H9 (cell line): ENCODE results near the gene SMYD4. TPM values are rescaled to one million over a fixed set of nuclear protein-coding genes. Genes with fewer than 3 reads are reported as not detected.
A peak's percentile ranks its signal among the peaks of the same experiment; 100 is the strongest.
"Not testable (repeated sequence)": the region's sequence is repeated elsewhere in the genome, so short reads cannot be mapped to it uniquely, and the experiment has no call there.

Source experiments
- DNase-seq: peaks from one replicate; pipeline ENCODE4 v3.0.0-alpha.2; 2017
- H2AFZ ChIP-seq: one replicate; pipeline ENCODE4 v1.6.1; 2013; ENCODE audit warnings: mild to moderate bottlenecking, low read length, control low read depth, moderate library complexity
- H2AK5ac ChIP-seq: 2 replicates; pipeline ENCODE4 v1.6.1; 2013; ENCODE audit warnings: low read length, control low read depth, mixed read lengths; ENCODE audit not compliant: insufficient read length
- H2BK120ac ChIP-seq: one replicate; pipeline ENCODE4 v1.6.1; 2013; ENCODE audit warnings: low read depth, mild to moderate bottlenecking, low read length, control low read depth, inconsistent platforms; ENCODE audit not compliant: poor library complexity, severe bottlenecking
- H2BK12ac ChIP-seq: 2 replicates; pipeline ENCODE4 v1.6.1; 2013; ENCODE audit warnings: low read length, control low read depth, mixed read lengths, low read depth; ENCODE audit not compliant: insufficient read length
- H2BK15ac ChIP-seq: 2 replicates; pipeline ENCODE4 v1.6.1; 2013; ENCODE audit warnings: low read depth, low read length, control low read depth
- H2BK20ac ChIP-seq: one replicate; pipeline ENCODE4 v1.6.1; 2013; ENCODE audit warnings: low read depth, mild to moderate bottlenecking, low read length, control low read depth, inconsistent platforms; ENCODE audit not compliant: poor library complexity, severe bottlenecking
- H2BK5ac ChIP-seq: 2 replicates; pipeline ENCODE4 v1.6.1; 2013; ENCODE audit warnings: low read length, control low read depth, mixed read lengths; ENCODE audit not compliant: insufficient read length
- H3K14ac ChIP-seq: 2 replicates; pipeline ENCODE4 v1.6.1; 2013; ENCODE audit warnings: low read length, control low read depth; ENCODE audit not compliant: insufficient read depth
- H3K18ac ChIP-seq: 2 replicates; pipeline ENCODE4 v1.6.1; 2013; ENCODE audit warnings: low read depth, mild to moderate bottlenecking, mixed read lengths, low read length, control low read depth; ENCODE audit not compliant: insufficient read length
- H3K23ac ChIP-seq: 2 replicates; pipeline ENCODE4 v1.6.1; 2013; ENCODE audit warnings: low read length, control low read depth, mixed read lengths, low read depth; ENCODE audit not compliant: insufficient read length
- H3K23me2 ChIP-seq: 2 replicates; pipeline ENCODE4 v1.6.1; 2013; ENCODE audit warnings: low read depth, mild to moderate bottlenecking, mixed read lengths, low read length, control low read depth; ENCODE audit not compliant: insufficient read length, poor library complexity, severe bottlenecking
- H3K27ac ChIP-seq: 2 replicates; pipeline ENCODE4 v1.5.1; 2013; ENCODE audit warnings: low read length, control low read depth, mixed read lengths, low read depth; ENCODE audit not compliant: insufficient read length
- H3K27me3 ChIP-seq: 2 replicates; pipeline ENCODE4 v1.6.1; 2013; ENCODE audit warnings: low read length, control low read depth, inconsistent platforms; ENCODE audit not compliant: insufficient read depth
- H3K4ac ChIP-seq: 2 replicates; pipeline ENCODE4 v1.6.1; 2013; ENCODE audit warnings: low read depth, mild to moderate bottlenecking, control low read depth, inconsistent platforms, low read length, moderate library complexity
- H3K4me1 ChIP-seq: 2 replicates; pipeline ENCODE4 v1.6.1; 2013; ENCODE audit warnings: low read length, control low read depth, inconsistent platforms; ENCODE audit not compliant: insufficient read depth
- H3K4me2 ChIP-seq: 2 replicates; pipeline ENCODE4 v1.6.1; 2013; ENCODE audit warnings: low read length, control low read depth, mixed read lengths; ENCODE audit not compliant: insufficient read length, insufficient read depth
- H3K56ac ChIP-seq: 2 replicates; pipeline ENCODE4 v1.6.1; 2013; ENCODE audit warnings: low read depth, mild to moderate bottlenecking, mixed read lengths, low read length, control low read depth; ENCODE audit not compliant: insufficient read length
- H3K79me1 ChIP-seq: 2 replicates; pipeline ENCODE4 v1.6.1; 2013; ENCODE audit warnings: low read depth, mild to moderate bottlenecking, moderate library complexity, low read length, control low read depth, inconsistent platforms; ENCODE audit not compliant: insufficient read depth, poor library complexity, severe bottlenecking
- H3K79me2 ChIP-seq: 2 replicates; pipeline ENCODE4 v1.6.1; 2013; ENCODE audit warnings: low read length, control low read depth, inconsistent platforms; ENCODE audit not compliant: insufficient read depth
- H3K9ac ChIP-seq: 2 replicates; pipeline ENCODE4 v1.6.1; 2013; ENCODE audit warnings: low read length, control low read depth, mixed read lengths; ENCODE audit not compliant: insufficient read length; ENCODE audit errors: extremely low read depth
- H3K9me3 ChIP-seq: one replicate; pipeline ENCODE4 v1.6.1; 2013; ENCODE audit warnings: low read depth, low read length, inconsistent platforms; ENCODE audit not compliant: control insufficient read depth
- H3T11ph ChIP-seq: one replicate; pipeline ENCODE4 v1.6.1; 2013; ENCODE audit warnings: mild to moderate bottlenecking, low read length, control low read depth, inconsistent platforms
- H4K20me1 ChIP-seq: one replicate; pipeline ENCODE4 v1.6.1; 2013; ENCODE audit not compliant: control insufficient read depth, insufficient read length, insufficient read depth
- H4K5ac ChIP-seq: 2 replicates; pipeline ENCODE4 v1.6.1; 2013; ENCODE audit warnings: low read depth, mild to moderate bottlenecking, mixed read lengths, low read length, control low read depth; ENCODE audit not compliant: insufficient read length
- H4K8ac ChIP-seq: replicated peaks from 2 replicates; pipeline ENCODE4 v1.6.1; 2013; ENCODE audit warnings: low read length, control low read depth, mixed read lengths, low read depth; ENCODE audit not compliant: insufficient read length
- H4K91ac ChIP-seq: 2 replicates; pipeline ENCODE4 v1.6.1; 2013; ENCODE audit warnings: low read depth, mild to moderate bottlenecking, moderate library complexity, mixed read lengths, low read length, control low read depth; ENCODE audit not compliant: insufficient read length
- H3K27ac Mint-ChIP-seq, 3 experiments: 2 replicates in 2 of 3; 3 replicates in 1 of 3; pipeline ENCODE4 v1.8.0; 2020 to 2021; ENCODE audit warnings: mixed read lengths in 3 of 3, mild to moderate bottlenecking in 1 of 3, moderate library complexity in 1 of 3
- H3K27me3 Mint-ChIP-seq: 2 replicates; pipeline ENCODE4 v1.8.0; 2021; ENCODE audit warnings: low read depth, mild to moderate bottlenecking, moderate library complexity, mixed read lengths
- H3K36me3 Mint-ChIP-seq, 3 experiments: 2 replicates in 2 of 3; 3 replicates in 1 of 3; pipeline ENCODE4 v1.8.0; 2020 to 2021; ENCODE audit warnings: low read depth in 3 of 3, mixed read lengths in 3 of 3; ENCODE audit not compliant: insufficient read depth in 1 of 3
- H3K4me1 Mint-ChIP-seq, 2 experiments: 2 replicates each; pipeline ENCODE4 v1.8.0; 2020; ENCODE audit warnings: mixed read lengths in 2 of 2
- H3K4me3 Mint-ChIP-seq, 2 experiments: 2 replicates in 1 of 2; 3 replicates in 1 of 2; pipeline ENCODE4 v1.8.0; 2020 to 2021; ENCODE audit warnings: mild to moderate bottlenecking in 2 of 2, mixed read lengths in 2 of 2, moderate library complexity in 1 of 2
- H3K9me3 Mint-ChIP-seq, 2 experiments: 2 replicates in 1 of 2; 3 replicates in 1 of 2; pipeline ENCODE4 v1.8.0; 2020; ENCODE audit warnings: mild to moderate bottlenecking in 2 of 2, mixed read lengths in 2 of 2, moderate library complexity in 1 of 2
- WGBS: extraction: QIAGEN DNeasy Blood & Tissue Kit; methylation state at CpG from one replicate; pipeline ENCODE4 v1.1.7; 2013; ENCODE audit warnings: missing lambda C conversion rate, low lambda C conversion rate, mixed read lengths; ENCODE audit not compliant: insufficient read length; ENCODE audit errors: extremely low coverage; 5-methylcytosine and 5-hydroxymethylcytosine counted together
- total RNA-seq: library from RNA; stranded (reverse); gene quantifications from 2 replicates; pipeline ENCODE4 v1.2.1, GENCODE V29; 2021
- TF ChIP-seq, protein P1 (sequence below): fragments of 200-600 bp; sonication (generic); conservative IDR thresholded peaks from 3 replicates; pipeline ENCODE4 v1.8.0; 2021; ENCODE audit warnings: antibody characterized with exemption, mild to moderate bottlenecking

Gene SMYD4
- total RNA-seq, 1 experiment from 2014 or later = 28.8 TPM

DNA sequence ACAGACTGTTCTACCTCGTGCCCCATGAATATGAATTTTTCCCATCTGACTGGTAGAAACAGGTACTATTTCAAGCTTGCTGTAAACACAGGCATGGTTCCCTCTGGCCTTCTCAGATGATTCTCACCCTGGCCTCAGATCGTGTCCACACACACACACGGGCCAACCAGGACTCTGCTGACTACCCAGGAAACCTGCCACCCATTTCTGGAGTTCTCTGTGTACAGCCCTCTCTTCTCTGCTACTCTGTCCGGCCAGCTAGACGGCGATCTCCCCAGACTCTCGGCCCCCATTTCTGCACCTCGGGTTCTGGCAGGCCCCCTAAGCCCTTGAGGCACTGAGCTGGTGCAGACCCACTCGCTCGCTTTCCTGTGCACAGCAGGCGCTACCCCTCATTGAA lies 31.3 kb upstream of the SMYD4 start:
- H2BK15ac ChIP-seq = no peak overlapping the region
- H3K27ac ChIP-seq = no peak overlapping the region
- H3K4me1 ChIP-seq = no peaks in the 10 kb centered on the region
- TF ChIP-seq, protein P1, sequence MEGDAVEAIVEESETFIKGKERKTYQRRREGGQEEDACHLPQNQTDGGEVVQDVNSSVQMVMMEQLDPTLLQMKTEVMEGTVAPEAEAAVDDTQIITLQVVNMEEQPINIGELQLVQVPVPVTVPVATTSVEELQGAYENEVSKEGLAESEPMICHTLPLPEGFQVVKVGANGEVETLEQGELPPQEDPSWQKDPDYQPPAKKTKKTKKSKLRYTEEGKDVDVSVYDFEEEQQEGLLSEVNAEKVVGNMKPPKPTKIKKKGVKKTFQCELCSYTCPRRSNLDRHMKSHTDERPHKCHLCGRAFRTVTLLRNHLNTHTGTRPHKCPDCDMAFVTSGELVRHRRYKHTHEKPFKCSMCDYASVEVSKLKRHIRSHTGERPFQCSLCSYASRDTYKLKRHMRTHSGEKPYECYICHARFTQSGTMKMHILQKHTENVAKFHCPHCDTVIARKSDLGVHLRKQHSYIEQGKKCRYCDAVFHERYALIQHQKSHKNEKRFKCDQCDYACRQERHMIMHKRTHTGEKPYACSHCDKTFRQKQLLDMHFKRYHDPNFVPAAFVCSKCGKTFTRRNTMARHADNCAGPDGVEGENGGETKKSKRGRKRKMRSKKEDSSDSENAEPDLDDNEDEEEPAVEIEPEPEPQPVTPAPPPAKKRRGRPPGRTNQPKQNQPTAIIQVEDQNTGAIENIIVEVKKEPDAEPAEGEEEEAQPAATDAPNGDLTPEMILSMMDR = no peak
- no peak overlapping the region for H3K18ac ChIP-seq
- H2BK120ac ChIP-seq = no peak overlapping the region
- no peak overlapping the region for H2BK5ac ChIP-seq
- no peak overlapping the region for H2AFZ ChIP-seq
- peak overlapping the region in 1 of 3 experiments; percentile 32; a peak in 2 of 7 replicates for H3K27ac Mint-ChIP-seq
- H3K27me3 Mint-ChIP-seq = no peaks in the 10 kb centered on the region
- no peak overlapping the region for H2BK12ac ChIP-seq
- H3K27me3 ChIP-seq = no peaks in the 10 kb centered on the region
- no peak overlapping the region for H4K5ac ChIP-seq
- H2BK20ac ChIP-seq = no peak overlapping the region
- no peaks in the 10 kb centered on the region for H3K79me2 ChIP-seq
- H2AK5ac ChIP-seq = no peak overlapping the region
- H3K4me3 Mint-ChIP-seq = no peak overlapping the region
- H3K14ac ChIP-seq = no peak overlapping the region
- no peak for DNase-seq
- peaks cover 6 to 38% (median 22%) of the 10 kb centered on the region in 3 experiments; a peak in 6 of 7 replicates for H3K36me3 Mint-ChIP-seq
- H4K20me1 ChIP-seq = no peaks in the 10 kb centered on the region
- H3T11ph ChIP-seq = no peak overlapping the region
- H3K79me1 ChIP-seq = peaks cover 2% of the 10 kb centered on the region
- no peaks in the 10 kb centered on the region for H3K9me3 Mint-ChIP-seq
- no peak overlapping the region for H4K8ac ChIP-seq
- no peaks in the 10 kb centered on the region for H3K23me2 ChIP-seq
- no peak overlapping the region for H3K4ac ChIP-seq
- H3K9me3 ChIP-seq = no peaks in the 10 kb centered on the region
- H3K56ac ChIP-seq = no peak overlapping the region
- no peaks in the 10 kb centered on the region for H3K4me1 Mint-ChIP-seq
- H3K9ac ChIP-seq = no peak overlapping the region
- H4K91ac ChIP-seq = no peak overlapping the region
- no peak overlapping the region for H3K23ac ChIP-seq
- no peak overlapping the region for H3K4me2 ChIP-seq
- no CpG with 5 or more reads among the region's 11 CpGs for WGBS

DNA sequence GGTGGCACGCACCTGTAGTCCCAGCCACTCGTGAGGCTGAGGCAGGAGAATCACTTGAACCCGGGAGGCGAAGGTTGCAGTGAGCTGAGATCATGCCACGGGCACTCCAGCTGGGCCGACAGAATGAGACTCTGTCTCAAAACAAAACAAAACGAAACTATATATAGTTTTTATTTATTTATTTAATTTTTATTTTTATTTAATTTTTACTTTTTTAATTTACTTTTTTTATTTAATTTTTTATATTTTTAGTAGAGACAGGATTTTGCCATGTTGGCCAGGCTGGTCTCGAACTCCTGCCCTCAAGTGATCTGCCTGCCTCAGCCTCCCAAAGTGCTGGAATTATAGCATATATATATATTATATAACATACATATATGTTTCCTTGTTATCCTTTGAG lies 26.8 kb upstream of the SMYD4 start:
- not testable (repeated sequence) for H3K9me3 Mint-ChIP-seq, H2AK5ac ChIP-seq, H3K4me1 ChIP-seq, H2BK120ac ChIP-seq, H2BK15ac ChIP-seq, H3K14ac ChIP-seq, H3K79me2 ChIP-seq, H4K8ac ChIP-seq, H3K27ac ChIP-seq, H3K9me3 ChIP-seq, H2BK5ac ChIP-seq, H4K20me1 ChIP-seq, H2BK12ac ChIP-seq, H3K27ac Mint-ChIP-seq, H3K4ac ChIP-seq, H3K27me3 ChIP-seq, H3K79me1 ChIP-seq, H3K23me2 ChIP-seq, H3K56ac ChIP-seq, H3K4me3 Mint-ChIP-seq, H4K5ac ChIP-seq, H3K27me3 Mint-ChIP-seq, H4K91ac ChIP-seq, H3K4me1 Mint-ChIP-seq, H2AFZ ChIP-seq, DNase-seq, H3K9ac ChIP-seq, H3K18ac ChIP-seq, H3K4me2 ChIP-seq, H3K23ac ChIP-seq, H3T11ph ChIP-seq, H2BK20ac ChIP-seq
- no CpG with 5 or more reads among the region's 8 CpGs for WGBS
- H3K36me3 Mint-ChIP-seq = peaks cover 9 to 68% (median 53%) of the 10 kb centered on the region in 3 experiments; a peak in 6 of 7 replicates
